Peyer's patch (tissue), 4 donors: ENCODE measurements around the gene ORM1. TPM values are rescaled to one million over a fixed set of nuclear protein-coding genes. Genes with fewer than 3 reads are reported as not detected.
A peak's percentile ranks its signal among the peaks of the same experiment; 100 is the strongest.

Experiments
- DNase-seq, 3 donors: peaks; one replicate each; pipeline ENCODE4 v3.0.0-alpha.2; 2017 to 2019
- H3K27ac ChIP-seq, 4 donors: fragments of 200-600 bp; sonication (generic); one replicate each; pipeline ENCODE4 v1.5.1; 2016 to 2019
- H3K27me3 ChIP-seq, 2 donors: fragments of 200-600 bp; sonication (generic); one replicate each; pipeline ENCODE4 v1.5.1; 2019
- H3K36me3 ChIP-seq, 3 donors: fragments of 200-600 bp; sonication (generic); one replicate each; pipeline ENCODE4 v1.5.1; 2016 to 2019
- H3K4me1 ChIP-seq, 4 donors: fragments of 200-600 bp; sonication (generic); one replicate each; pipeline ENCODE4 v1.5.1; 2016 to 2019
- H3K4me3 ChIP-seq, 4 donors: fragments of 200-600 bp; sonication (generic); 1 replicate in 3 of 4; 2 replicates in 1 of 4; pipeline ENCODE4 v1.5.1; 2016 to 2019; ENCODE audit warnings: mild to moderate bottlenecking in 1 of 4
- H3K9me3 ChIP-seq, 4 donors: fragments of 200-600 bp; sonication (generic); one replicate each; pipeline ENCODE4 v1.5.1; 2016 to 2019; ENCODE audit warnings: mild to moderate bottlenecking in 1 of 4
- CTCF ChIP-seq, 6 experiments: fragments of 450-650 bp in 4 of 6; fragments of 200-600 bp in 2 of 6; sonication (generic) in 1 of 6; IDR thresholded peaks; one replicate each; pipeline ENCODE4 v1.5.1; 2017 to 2019; ENCODE audit warnings: antibody characterized with exemption in 6 of 6, mild to moderate bottlenecking in 3 of 6, moderate library complexity in 1 of 6
- POLR2A ChIP-seq, 2 donors: fragments of 450-650 bp; IDR thresholded peaks; one replicate each; pipeline ENCODE4 v1.5.1; 2017; ENCODE audit warnings: antibody characterized with exemption in 2 of 2, mild to moderate bottlenecking in 2 of 2, moderate library complexity in 2 of 2
- total RNA-seq, 4 donors: library from RNA; depleted of rRNA; stranded (reverse); fragments of >200 nt; gene quantifications; one replicate each; pipeline ENCODE4 v1.1.0, GENCODE V29; 2016

The ORM1 gene
- total RNA-seq, 4 donors from 2014 or later: not detected

- no peak for TF ChIP-seq CTCF (IDR thresholded peaks at IDR 0.05)
- no peak for TF ChIP-seq POLR2A (IDR thresholded peaks at IDR 0.05)
- Histone ChIP-seq H3K27me3 (no peaks in the 10 kb centered on the region), H3K36me3 (no peaks in the 10 kb centered on the region), H3K27ac (no peak overlapping the region), H3K4me3 (no peak overlapping the region), H3K4me1 (peaks cover 0 to 3% (median 0%) of the 10 kb centered on the region in 4 donors), H3K9me3 (no peaks in the 10 kb centered on the region)
- DNase-seq: peak in 1 of 3 donors; percentile 23
Measured at GRCh38 chr9:114301798-114302565, 20.9 kb upstream of the ORM1 start.

GRCh38 chr9:114302727-114303126 is 20.2 kb upstream of the ORM1 start:
- H3K36me3 ChIP-seq: no peaks in the 10 kb centered on the region
- no peak overlapping the region for H3K4me3 ChIP-seq
- peaks cover 0 to 3% (median 0%) of the 10 kb centered on the region in 4 donors for H3K4me1 ChIP-seq
- no peaks in the 10 kb centered on the region for H3K27me3 ChIP-seq
- no peak overlapping the region for H3K27ac ChIP-seq
- DNase-seq: peak in 1 of 3 donors; percentile 21
- no peaks in the 10 kb centered on the region for H3K9me3 ChIP-seq
- no peak for TF ChIP-seq CTCF (IDR thresholded peaks at IDR 0.05)
- TF ChIP-seq POLR2A (IDR thresholded peaks at IDR 0.05): no peak

GRCh38 chr9:114303571-114303970 is 19.3 kb upstream of the ORM1 start:
- TF ChIP-seq POLR2A (IDR thresholded peaks at IDR 0.05): no peak
- no peak for TF ChIP-seq CTCF (IDR thresholded peaks at IDR 0.05)
- Histone ChIP-seq H3K9me3 (no peaks in the 10 kb centered on the region), H3K4me3 (no peak overlapping the region), H3K27me3 (no peaks in the 10 kb centered on the region), H3K27ac (no peak overlapping the region), H3K36me3 (no peaks in the 10 kb centered on the region), H3K4me1 (peaks cover 0 to 3% (median 0%) of the 10 kb centered on the region in 4 donors)
- DNase-seq: peak in 1 of 3 donors; percentile 14

GRCh38 chr9:114303977-114304376 is 18.9 kb upstream of the ORM1 start:
- H3K27ac ChIP-seq: no peak overlapping the region
- no peaks in the 10 kb centered on the region for H3K9me3 ChIP-seq
- H3K4me1 ChIP-seq: peaks cover 0 to 3% (median 0%) of the 10 kb centered on the region in 4 donors
- no peak overlapping the region for H3K4me3 ChIP-seq
- H3K27me3 ChIP-seq: no peaks in the 10 kb centered on the region
- H3K36me3 ChIP-seq: no peaks in the 10 kb centered on the region
- no peak for TF ChIP-seq CTCF (IDR thresholded peaks at IDR 0.05)
- TF ChIP-seq POLR2A (IDR thresholded peaks at IDR 0.05): no peak
- peak in 1 of 3 donors; percentile 29 for DNase-seq

GRCh38 chr9:114304416-114305188 is 18.3 kb upstream of the ORM1 start:
- TF ChIP-seq POLR2A (IDR thresholded peaks at IDR 0.05): no peak
- TF ChIP-seq CTCF (IDR thresholded peaks at IDR 0.05): no peak
- Histone ChIP-seq H3K27me3 (no peaks in the 10 kb centered on the region), H3K4me1 (peaks cover 0 to 3% (median 0%) of the 10 kb centered on the region in 4 donors), H3K27ac (no peak overlapping the region), H3K9me3 (no peaks in the 10 kb centered on the region), H3K4me3 (no peak overlapping the region), H3K36me3 (no peaks in the 10 kb centered on the region)
- DNase-seq: peak in 2 of 3 donors; percentile 6 to 30
